PC-9 (cell line): ENCODE results near the gene TERT. TPM values are rescaled to one million over a fixed set of nuclear protein-coding genes. Genes with fewer than 3 reads are reported as not detected.

Experiments used
- BruUV-seq: library from RNA; stranded (reverse); fragments of 400-500 nt; replicated peaks from 2 replicates; lab custom pipeline; 2021; lab: Mats Ljungman, UMichigan
- CTCF ChIA-PET: fragments of 300-600 bp; sonication (Branson Sonifier 250); formaldehyde crosslinking; loops from one replicate; lab custom pipeline; 2022; ENCODE audit warnings: antibody characterized with exemption; lab: Charles Lee
- POLR2A ChIA-PET: fragments of 300-600 bp; sonication (Branson Sonifier 250); formaldehyde crosslinking; loops from one replicate; lab custom pipeline; 2022; ENCODE audit warnings: antibody characterized with exemption; ENCODE audit not compliant: unreplicated experiment; lab: Charles Lee
- DNase-seq, 2 experiments: peaks; one replicate each; pipeline versions ENCODE4 v3.0.0 to v3.0.0-alpha.2; 2015 to 2022; ENCODE audit warnings: mixed read lengths in 1 of 2
- H2AFZ ChIP-seq: fragments of 200-600 bp; sonication (generic); 2 replicates; pipeline ENCODE4 v1.8.1; 2017; ENCODE audit warnings: antibody characterized with exemption
- H3F3A ChIP-seq: fragments of 200-600 bp; sonication (generic); 2 replicates; pipeline ENCODE4 v1.8.1; 2017; ENCODE audit warnings: antibody characterized with exemption, mild to moderate bottlenecking, low read depth; ENCODE audit not compliant: insufficient read depth
- H3K27ac ChIP-seq: fragments of 200-600 bp; sonication (generic); 2 replicates; pipeline ENCODE4 v1.6.1; 2016; ENCODE audit warnings: mixed run types
- H3K27me3 ChIP-seq: fragments of 200-600 bp; sonication (generic); 2 replicates; pipeline ENCODE4 v1.6.1; 2016; ENCODE audit warnings: low read depth, mixed run types; ENCODE audit not compliant: insufficient read depth
- H3K36me3 ChIP-seq: fragments of 200-600 bp; sonication (generic); 2 replicates; pipeline ENCODE4 v1.6.1; 2016; ENCODE audit warnings: low read depth, mixed run types
- H3K4me1 ChIP-seq: fragments of 200-600 bp; sonication (generic); replicated peaks from 2 replicates; pipeline ENCODE4 v1.6.1; 2016; ENCODE audit warnings: mixed run types; ENCODE audit not compliant: insufficient read depth
- H3K4me2 ChIP-seq: fragments of 200-600 bp; sonication (generic); 2 replicates; pipeline ENCODE4 v1.6.1; 2017; ENCODE audit warnings: mixed run types
- H3K4me3 ChIP-seq: fragments of 200-600 bp; sonication (generic); 2 replicates; pipeline ENCODE4 v1.6.1; 2016; ENCODE audit warnings: mixed run types
- H3K79me2 ChIP-seq: fragments of 200-600 bp; sonication (generic); 2 replicates; pipeline ENCODE4 v1.6.1; 2017; ENCODE audit warnings: low read depth, mixed run types
- H3K9me2 ChIP-seq: fragments of 200-600 bp; sonication (generic); 2 replicates; pipeline ENCODE4 v1.8.1; 2017; ENCODE audit warnings: mild to moderate bottlenecking; ENCODE audit not compliant: insufficient read depth
- H3K9me3 ChIP-seq: fragments of 200-600 bp; sonication (generic); 2 replicates; pipeline ENCODE4 v1.8.1; 2016; ENCODE audit warnings: low read depth; ENCODE audit not compliant: insufficient read depth
- H4K20me1 ChIP-seq: fragments of 200-600 bp; sonication (generic); 2 replicates; pipeline ENCODE4 v1.8.1; 2017; ENCODE audit not compliant: insufficient read depth
- EZH2 ChIP-seq: fragments of 200-600 bp; sonication (generic); IDR thresholded peaks from 2 replicates; pipeline ENCODE4 v1.8.0; 2017; ENCODE audit warnings: antibody characterized with exemption, low read depth
- intact Hi-C: fragments of 100-400 bp; cut with micrococcal nuclease; formaldehyde crosslinking; loops from one replicate; pipeline ENCODE4 v1.10.0; 2022; ENCODE audit not compliant: unreplicated experiment
- total RNA-seq: library from RNA; stranded (reverse); gene quantifications from 2 replicates; pipeline ENCODE4 v1.2.3, GENCODE V29; 2021
- TF ChIP-seq, protein P1 (sequence below): fragments of 200-600 bp; sonication (generic); conservative IDR thresholded peaks from 2 replicates; pipeline ENCODE4 v1.6.1; 2017; ENCODE audit warnings: mixed run types, antibody characterized with exemption, mild to moderate bottlenecking, moderate library complexity

TERT gene
- total RNA-seq, 1 experiment from 2014 or later, result 0.74 TPM

DNA sequence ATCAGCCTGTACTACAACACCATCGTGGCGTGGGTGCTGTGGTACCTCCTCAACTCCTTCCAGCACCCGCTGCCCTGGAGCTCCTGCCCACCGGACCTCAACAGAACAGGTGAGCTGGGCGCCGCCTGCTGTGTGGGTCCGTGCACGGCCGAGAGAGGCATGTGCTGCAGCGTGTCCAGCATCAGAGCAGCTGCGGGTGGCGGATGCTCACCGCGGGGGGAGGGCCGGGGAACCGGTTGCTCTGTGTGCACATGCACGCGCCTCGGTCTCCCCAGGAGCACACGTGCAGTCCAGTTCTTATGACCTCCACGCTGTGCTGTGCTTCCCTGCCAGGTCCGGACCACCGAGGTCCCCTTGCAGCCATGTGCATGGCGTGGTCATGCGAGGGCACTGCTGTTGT is 62.1 kb downstream of the TERT start:
- no peak for DNase-seq
- POLR2A ChIA-PET, result no interaction called here
- Histone ChIP-seq H3K9me2 (no peaks in the 10 kb centered on the region), H3F3A (no peaks in the 10 kb centered on the region), H2AFZ (no peak overlapping the region), H4K20me1 (0 out of 2 replicates have a peak, but pooled peaks cover 3% of the 10 kb centered on the region), H3K9me3 (peaks cover 11% of the 10 kb centered on the region), H3K4me1 (no peaks in the 10 kb centered on the region; the same call in 1 of the 2 replicates), H3K36me3 (no peaks in the 10 kb centered on the region), H3K79me2 (no peaks in the 10 kb centered on the region), H3K4me3 (no peak overlapping the region), H3K4me2 (no peak overlapping the region), H3K27me3 (peaks cover 100% of the 10 kb centered on the region), H3K27ac (no peak overlapping the region)
- no peak for TF ChIP-seq EZH2
- TF ChIP-seq, protein P1, sequence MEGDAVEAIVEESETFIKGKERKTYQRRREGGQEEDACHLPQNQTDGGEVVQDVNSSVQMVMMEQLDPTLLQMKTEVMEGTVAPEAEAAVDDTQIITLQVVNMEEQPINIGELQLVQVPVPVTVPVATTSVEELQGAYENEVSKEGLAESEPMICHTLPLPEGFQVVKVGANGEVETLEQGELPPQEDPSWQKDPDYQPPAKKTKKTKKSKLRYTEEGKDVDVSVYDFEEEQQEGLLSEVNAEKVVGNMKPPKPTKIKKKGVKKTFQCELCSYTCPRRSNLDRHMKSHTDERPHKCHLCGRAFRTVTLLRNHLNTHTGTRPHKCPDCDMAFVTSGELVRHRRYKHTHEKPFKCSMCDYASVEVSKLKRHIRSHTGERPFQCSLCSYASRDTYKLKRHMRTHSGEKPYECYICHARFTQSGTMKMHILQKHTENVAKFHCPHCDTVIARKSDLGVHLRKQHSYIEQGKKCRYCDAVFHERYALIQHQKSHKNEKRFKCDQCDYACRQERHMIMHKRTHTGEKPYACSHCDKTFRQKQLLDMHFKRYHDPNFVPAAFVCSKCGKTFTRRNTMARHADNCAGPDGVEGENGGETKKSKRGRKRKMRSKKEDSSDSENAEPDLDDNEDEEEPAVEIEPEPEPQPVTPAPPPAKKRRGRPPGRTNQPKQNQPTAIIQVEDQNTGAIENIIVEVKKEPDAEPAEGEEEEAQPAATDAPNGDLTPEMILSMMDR, result no peak
- CTCF ChIA-PET, result no interaction called here
- BruUV-seq, result no TSS peak
- intact Hi-C loops, result no loop called here

DNA sequence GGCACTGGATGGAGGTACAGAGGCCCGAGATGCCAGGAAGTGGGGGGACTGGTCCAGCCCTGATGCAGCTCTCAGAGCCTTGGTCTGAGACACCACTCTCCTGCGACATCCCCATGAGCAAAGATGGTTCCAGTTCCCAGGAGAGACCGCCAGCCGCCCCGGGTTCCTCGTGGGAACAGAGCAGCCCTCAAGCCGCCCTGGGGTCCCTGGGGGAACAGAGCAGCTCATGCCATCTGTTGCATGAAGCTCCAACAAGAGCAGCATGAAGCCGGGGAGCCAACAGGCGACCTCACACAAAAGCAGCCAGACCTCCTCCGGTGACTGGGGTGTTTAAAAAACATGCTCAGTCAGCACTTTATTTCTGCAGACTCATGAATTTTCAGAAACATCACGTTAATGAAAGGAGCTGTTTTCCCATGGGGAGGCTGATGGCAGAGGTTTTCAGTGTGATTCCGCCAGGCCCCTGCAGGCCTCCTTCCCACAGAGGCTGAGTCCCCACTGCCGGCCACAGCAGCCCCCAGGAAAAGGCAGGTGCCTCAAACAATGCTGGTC is 63.4 kb downstream of the TERT start:
- BruUV-seq, result no TSS peak
- Histone ChIP-seq H3F3A (no peaks in the 10 kb centered on the region), H3K4me2 (no peak overlapping the region), H4K20me1 (0 out of 2 replicates have a peak, but pooled peaks cover 5% of the 10 kb centered on the region), H3K79me2 (no peaks in the 10 kb centered on the region), H3K27ac (no peak overlapping the region), H3K27me3 (peaks cover 98% of the 10 kb centered on the region), H2AFZ (no peak overlapping the region), H3K36me3 (no peaks in the 10 kb centered on the region), H3K4me3 (no peak overlapping the region), H3K9me3 (peaks cover 11% of the 10 kb centered on the region), H3K9me2 (no peaks in the 10 kb centered on the region), H3K4me1 (no peaks in the 10 kb centered on the region; the same call in 1 of the 2 replicates)
- CTCF ChIA-PET, result no interaction called here
- intact Hi-C loops, result no loop called here
- POLR2A ChIA-PET, result interaction anchor here (0.7 kb wide), 1 partner anchor 960 kb away, joined by 4 read pairs; the partner anchor contains the start of gene PDCD6
- no peak for DNase-seq
- TF ChIP-seq EZH2, result no peak
- TF ChIP-seq, protein P1, result no peak

DNA sequence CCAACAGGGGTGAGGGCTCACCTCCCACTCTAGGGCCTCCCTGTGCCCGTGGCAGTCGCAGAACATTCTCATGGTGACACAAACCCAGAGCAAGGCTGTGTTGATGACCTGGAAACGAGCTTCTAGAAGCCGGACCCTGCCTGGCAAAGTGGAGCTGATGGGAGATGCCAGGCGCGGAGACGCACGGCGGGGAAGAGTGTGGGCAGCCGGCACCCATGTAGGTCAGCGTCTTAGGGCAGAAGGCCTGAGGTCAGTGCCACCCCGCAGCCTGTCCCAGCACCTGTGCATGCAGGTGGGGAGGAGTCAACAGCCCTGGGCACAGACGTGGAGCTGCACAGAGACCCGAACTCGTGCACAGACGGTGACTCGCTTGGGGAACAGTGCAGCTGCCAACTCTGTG is 64.3 kb downstream of the TERT start:
- Histone ChIP-seq H4K20me1 (0 out of 2 replicates have a peak, but pooled peaks cover 8% of the 10 kb centered on the region), H3K79me2 (no peaks in the 10 kb centered on the region), H2AFZ (no peak overlapping the region), H3K4me3 (no peak overlapping the region), H3K36me3 (no peaks in the 10 kb centered on the region), H3K27me3 (peaks cover 98% of the 10 kb centered on the region), H3K4me1 (no peaks in the 10 kb centered on the region; the same call in 1 of the 2 replicates), H3K27ac (no peak overlapping the region), H3F3A (no peaks in the 10 kb centered on the region), H3K4me2 (no peak overlapping the region), H3K9me2 (no peaks in the 10 kb centered on the region), H3K9me3 (peaks cover 2% of the 10 kb centered on the region; the same call in 1 of the 2 replicates)
- intact Hi-C loops, result no loop called here
- no peak for DNase-seq
- ChIA-PET POLR2A (no interaction called here), CTCF (interaction anchor here (0.6 kb wide), 2 partner anchors 84 to 301 kb away, joined by 5 to 12 read pairs; no protein-coding TSS in a partner anchor)
- TF ChIP-seq, protein P1, result no peak
- TF ChIP-seq EZH2, result no peak
- BruUV-seq, result no TSS peak
